ENCODE results near the gene ANKRD29.

GRCh38 chr18:23712445-23712844 lies 49.7 kb upstream of the ANKRD29 start:
- TF ChIP-seq ZNF511 (CRISPR knock-in tag; IDR thresholded peaks at IDR 0.05) (no peak), ZNF696 (CRISPR knock-in tag; conservative IDR thresholded peaks at IDR 0.05) (no peak)
